ENCODE data around the gene DLD. TPM values are rescaled to one million over a fixed set of nuclear protein-coding genes. Genes with fewer than 3 reads are reported as not detected.

The DLD gene
- total and polyA plus RNA-seq, 9 of the 15 experiments (the other 6 are each of a cell fraction or from before 2014, with no cell fraction given) = 130 to 639 (median 247) TPM

GRCh38 chr7:107878636-107879035 is 12.3 kb upstream of the DLD start:
- CTCF ChIA-PET (ENCODE audit: low intra/inter-chr PET ratio) = interaction anchor here (0.6 to 1.4 kb wide), 5 partner anchors 101 to 628 kb away, joined by 3 to 17 read pairs (median 4); partner anchors contain the start of gene CBLL1
- Histone ChIP-seq H3K4me1 (replicated peaks in 1 of 2; ENCODE audit: control insufficient read depth in 2 of 2, insufficient read depth in 2 of 2, low read length in 2 of 2) (peaks cover 0 to 2% of the 10 kb centered on the region in 2 experiments; a peak in 1 of 5 replicates), H2AFZ (ENCODE audit: low read depth, low read length) (no peak overlapping the region), H3K27me3 (ENCODE audit: control insufficient read depth in 2 of 2, insufficient read depth in 2 of 2, low read length in 2 of 2) (peaks cover 0 to 5% of the 10 kb centered on the region in 2 experiments; a peak in 3 of 5 replicates), H3K9me1 (ENCODE audit: control insufficient read depth, insufficient read depth, low read length) (no peaks in the 10 kb centered on the region), H3K79me2 (ENCODE audit: control insufficient read depth, insufficient read depth, low read length) (no peaks in the 10 kb centered on the region), H3K36me3 (ENCODE audit: control insufficient read depth, insufficient read depth, low read length) (no peaks in the 10 kb centered on the region), H3K4me2 (ENCODE audit: insufficient read depth, low read length) (no peak overlapping the region), H3K9me3 (replicated peaks; ENCODE audit: control insufficient read depth, insufficient read depth, low read depth, low read length) (no peaks in the 10 kb centered on the region), H3K9ac (ENCODE audit: insufficient read depth in 1 of 2, low read depth in 2 of 2, low read length in 2 of 2) (no peak overlapping the region), H3K27ac (ENCODE audit: extremely low read depth, low read depth, low read length) (no peak overlapping the region), H3K4me3 (no peak overlapping the region), H4K20me1 (replicated peaks; ENCODE audit: control insufficient read depth, insufficient read depth, low read length) (no peaks in the 10 kb centered on the region)
- POLR2A ChIA-PET = interaction anchor here (0.7 to 1.5 kb wide), 6 partner anchors 11 to 710 kb away, joined by 3 to 10 read pairs (median 3); partner anchors contain the start of gene HBP1
- no TSS peak for BruUV-seq (replicated peaks)
- ATAC-seq = no peak
- intact Hi-C loops (cut with micrococcal nuclease) (loop anchor here (1.0 to 10.0 kb wide), 7 partner anchors 135 to 1084 kb away; no protein-coding TSS in a partner anchor), in situ Hi-C loops (cut with MboI) (loop anchor here (10.0 kb wide), 2 partner anchors 134 to 424 kb away; partner anchors contain the start of gene CBLL1)
- FAIRE-seq = no peak
- TF ChIP-seq TEAD4 (IDR thresholded peaks at IDR 0.05; ENCODE audit: low read length) = no peak
- TF ChIP-seq TEAD4 (CRISPR knock-in tag; IDR thresholded peaks at IDR 0.05; ENCODE audit: borderline replicate concordance) = no peak
- TF ChIP-seq FOXP4 (CRISPR knock-in tag; IDR thresholded peaks at IDR 0.05; ENCODE audit: borderline replicate concordance) = no peak
- TF ChIP-seq FOXJ3 (CRISPR knock-in tag; IDR thresholded peaks at IDR 0.05) = no peak
- DNase-seq (ENCODE audit: extremely low read depth in 1 of 4, low spot score in 3 of 4) = no peak
- WGBS (ENCODE audit: insufficient coverage, low coverage, missing lambda C conversion rate) = 8% methylated on average over 3 of the region's 3 CpGs
